Ureter (tissue), 1 donor: Measurements from ENCODE around the gene ZCCHC17. TPM values are rescaled to one million over a fixed set of nuclear protein-coding genes. Genes with fewer than 3 reads are reported as not detected.
"Not testable (repeated sequence)": the region's sequence is repeated elsewhere in the genome, so short reads cannot be mapped to it uniquely, and the experiment has no call there.

Source experiments
- DNase-seq: peaks from one replicate; pipeline ENCODE4 v3.0.0-alpha.2; 2020; ENCODE audit warnings: low spot score
- total RNA-seq: library from RNA; stranded (reverse); gene quantifications from one replicate; pipeline ENCODE4 v1.2.4, GENCODE V29; 2023
- donor health status: DM: yes; HTN: yes; CAD: no.

The ZCCHC17 gene
- total RNA-seq, 1 donor from 2014 or later: 22.0 TPM

DNA sequence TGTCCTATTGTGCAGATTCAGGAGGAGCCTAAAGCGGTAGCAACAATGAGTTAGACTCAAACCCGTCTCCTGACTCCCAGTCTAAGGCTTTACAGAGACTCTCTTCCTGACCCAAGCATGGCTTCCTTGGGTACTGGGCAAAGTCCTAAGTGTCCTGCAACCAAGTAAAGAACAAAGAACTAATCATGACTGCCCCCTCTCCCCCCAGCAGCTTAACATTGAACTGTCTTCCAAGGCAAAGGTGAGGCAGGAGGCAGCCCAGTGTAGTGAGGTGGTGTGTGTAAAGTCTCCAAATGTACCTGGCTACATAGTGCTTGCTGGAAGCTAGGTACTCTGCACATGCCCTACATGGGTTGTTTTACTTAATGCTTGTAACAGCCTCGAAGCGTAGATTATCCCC is 73.7 kb downstream of the ZCCHC17 start:
- DNase-seq: no peak

DNA sequence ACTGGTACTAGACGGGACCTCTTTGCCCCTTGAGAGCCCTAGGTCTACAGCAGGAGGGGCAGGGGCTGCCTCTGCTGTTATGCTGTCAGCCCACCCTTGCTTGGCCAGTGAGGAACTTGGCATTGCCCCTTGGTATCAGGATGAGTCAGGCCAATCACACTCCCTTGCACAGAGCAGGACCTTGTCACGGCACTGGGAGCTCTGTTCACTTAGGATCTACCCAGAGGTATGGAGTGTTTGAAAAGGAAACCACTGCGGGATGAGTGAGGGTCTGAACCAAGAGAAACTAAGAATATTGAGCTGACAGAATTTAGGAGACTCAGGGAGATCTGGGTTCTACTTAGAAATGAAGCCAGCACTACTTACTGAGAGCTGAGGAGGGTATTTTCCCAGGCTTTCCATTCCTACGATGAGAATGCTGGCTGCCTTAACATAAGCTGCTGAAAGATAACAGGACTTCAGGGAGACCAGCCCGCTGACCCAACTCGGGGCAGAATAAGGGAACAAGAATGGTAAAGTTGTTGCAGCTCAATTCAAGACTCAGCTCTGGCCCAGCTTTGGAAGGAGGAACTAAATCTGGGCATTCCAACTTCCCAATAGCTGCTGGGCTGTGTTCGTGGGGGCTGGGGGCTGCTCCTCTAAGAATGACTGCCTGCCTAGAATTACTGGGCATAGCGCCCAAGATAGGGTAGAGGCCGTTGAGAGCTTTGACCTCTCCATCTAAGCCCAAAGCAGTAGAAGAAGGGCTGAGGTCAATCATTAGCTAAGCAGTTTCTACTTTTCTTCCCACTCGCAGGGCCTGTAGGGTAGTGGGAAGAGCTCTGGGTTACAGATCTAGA is 74.5 kb downstream of the ZCCHC17 start:
- DNase-seq: no peak

DNA sequence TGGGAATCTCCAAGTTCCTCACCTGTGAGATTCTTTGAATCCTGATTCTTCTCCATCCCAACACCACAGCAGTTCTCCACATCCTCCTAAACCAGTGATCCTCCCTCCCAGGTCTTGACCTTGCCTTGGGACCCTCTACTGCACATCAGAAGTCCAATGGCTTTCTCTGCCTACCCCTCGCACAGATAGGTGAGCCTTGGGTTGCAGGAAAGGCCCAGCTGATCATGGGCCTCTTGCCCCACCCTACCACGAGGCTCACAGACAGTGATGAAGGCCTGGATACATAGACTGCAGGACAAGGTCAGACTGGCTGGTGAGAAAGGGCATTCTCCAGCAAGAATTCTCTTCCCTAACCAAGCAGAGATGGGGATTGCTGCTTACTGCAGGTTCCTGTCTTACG is 75.2 kb downstream of the ZCCHC17 start:
- no peak for DNase-seq

DNA sequence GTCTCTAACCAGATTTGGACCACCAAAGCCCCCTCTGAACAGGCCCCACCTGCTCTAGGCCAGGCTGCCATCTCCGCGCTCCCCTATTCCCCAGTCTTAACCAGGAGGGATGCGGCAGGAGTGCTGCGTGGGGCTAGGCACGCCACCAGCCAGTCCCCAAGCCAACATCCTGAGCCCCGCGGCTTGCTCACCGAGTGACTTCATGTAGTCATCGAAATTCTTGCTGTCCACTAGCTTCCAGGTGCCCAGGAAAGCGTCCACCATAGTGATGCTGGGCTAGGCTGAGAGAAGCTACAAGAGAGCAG is 75.9 kb downstream of the ZCCHC17 start:
- no peak for DNase-seq

DNA sequence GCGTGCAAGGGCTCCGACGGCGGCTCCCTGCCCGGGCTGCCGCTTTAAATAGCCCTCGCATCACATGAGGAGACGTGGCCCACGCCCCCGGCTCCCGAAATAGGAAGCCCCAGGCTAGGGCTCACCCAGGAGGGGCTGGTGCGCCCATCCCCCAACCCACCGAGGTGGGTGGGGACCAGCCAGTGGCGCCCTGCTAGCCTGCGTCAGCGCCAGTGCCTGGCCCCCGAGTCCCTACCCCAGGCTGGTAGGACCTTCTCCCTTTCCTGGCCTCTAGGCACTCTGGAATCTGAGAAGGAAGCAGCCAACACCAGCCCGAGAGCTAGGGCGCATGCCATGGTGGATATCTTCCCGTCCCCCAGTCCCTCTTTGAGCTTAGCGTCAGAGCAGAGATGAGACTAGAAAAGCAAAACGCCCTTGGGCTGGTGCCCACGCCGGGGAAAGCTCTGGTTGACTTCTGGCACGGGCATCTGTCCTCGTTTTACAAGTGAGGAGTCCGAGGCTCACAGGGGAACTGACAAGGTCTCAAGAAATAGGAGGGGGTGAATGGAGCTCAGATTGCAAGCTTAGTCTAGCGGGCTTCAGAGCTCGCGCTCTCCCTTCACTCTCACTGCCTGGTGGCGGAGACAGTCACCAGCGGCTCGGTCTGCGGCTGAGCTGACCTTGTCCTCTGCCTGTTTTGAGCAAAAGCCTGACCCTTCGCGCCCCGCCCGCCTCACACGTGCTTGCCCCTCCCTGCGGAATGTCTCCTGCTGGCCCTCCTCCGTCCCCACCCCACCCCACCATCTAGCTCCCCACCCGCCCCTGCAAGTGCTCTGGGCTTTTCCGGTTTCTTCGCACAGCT is 76.4 kb downstream of the ZCCHC17 start, which contains the start of gene FABP3:
TSS of gene FABP3 (minus strand) at position 21 of the 841 bp plus-strand sequence. CDS start 62 bp downstream, outside the sequence.
- DNase-seq: peak; percentile 85

DNA sequence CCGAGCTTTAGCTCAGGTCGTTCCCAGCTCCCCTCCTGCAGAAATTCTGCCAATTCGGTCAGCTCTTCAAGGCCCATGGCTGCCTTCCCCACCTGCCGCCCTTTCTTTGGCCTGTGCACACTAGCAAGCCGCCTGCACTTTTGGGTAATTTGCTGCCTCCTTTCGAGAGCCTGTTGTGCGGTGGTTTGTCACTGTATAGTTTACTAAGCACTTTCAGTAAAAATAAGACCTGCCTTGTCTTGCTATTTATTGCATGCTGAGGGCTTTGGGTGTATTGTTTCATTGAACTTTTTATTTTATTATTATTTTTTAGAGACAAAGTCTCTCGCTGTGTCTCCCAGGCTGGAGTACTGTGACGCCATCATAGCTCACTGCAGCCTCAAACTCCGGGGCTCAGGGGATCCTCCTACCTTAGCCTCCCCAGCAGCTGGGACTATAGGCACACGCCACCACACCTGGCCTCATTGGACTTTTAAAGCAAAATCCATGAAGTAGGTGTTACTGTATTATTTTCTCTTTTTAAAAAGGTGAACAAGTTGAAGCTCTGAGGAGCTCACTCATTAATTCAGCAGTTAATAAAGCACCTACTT is 77.2 kb downstream of the ZCCHC17 start:
- DNase-seq: no peak

DNA sequence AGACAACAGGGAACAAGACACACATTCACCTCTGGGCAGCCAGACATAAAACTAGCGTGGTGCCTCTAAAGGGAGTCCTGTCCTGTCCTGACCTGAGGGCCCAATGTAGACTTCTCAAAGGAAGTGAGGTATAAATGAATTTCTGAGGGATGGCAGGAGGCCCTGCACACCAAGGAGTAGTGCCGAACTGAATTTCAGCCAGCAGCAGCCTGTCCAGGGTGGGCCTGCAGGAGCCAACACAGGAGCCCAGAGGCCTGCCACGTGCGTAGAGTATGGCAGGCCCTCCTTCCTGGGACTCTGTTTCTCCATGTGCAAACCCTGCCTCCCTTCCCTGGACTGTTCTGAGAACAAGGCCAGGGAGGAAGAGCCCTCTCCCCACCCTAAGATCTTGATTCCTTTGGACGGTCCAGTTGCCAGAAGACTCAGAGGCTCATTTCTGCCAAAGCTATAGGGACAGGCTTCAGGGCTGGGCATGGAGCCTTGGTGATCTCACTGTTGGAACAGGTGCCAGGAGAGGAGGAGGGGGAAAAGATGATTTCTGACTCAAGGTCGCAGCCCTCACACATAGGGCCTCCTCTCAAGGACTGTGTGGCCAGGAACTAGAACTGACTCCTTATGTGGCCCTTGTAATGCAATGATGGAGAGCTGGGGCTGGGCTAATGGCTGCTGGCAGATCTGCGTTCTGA is 77.8 kb downstream of the ZCCHC17 start:
- DNase-seq: no peak

DNA sequence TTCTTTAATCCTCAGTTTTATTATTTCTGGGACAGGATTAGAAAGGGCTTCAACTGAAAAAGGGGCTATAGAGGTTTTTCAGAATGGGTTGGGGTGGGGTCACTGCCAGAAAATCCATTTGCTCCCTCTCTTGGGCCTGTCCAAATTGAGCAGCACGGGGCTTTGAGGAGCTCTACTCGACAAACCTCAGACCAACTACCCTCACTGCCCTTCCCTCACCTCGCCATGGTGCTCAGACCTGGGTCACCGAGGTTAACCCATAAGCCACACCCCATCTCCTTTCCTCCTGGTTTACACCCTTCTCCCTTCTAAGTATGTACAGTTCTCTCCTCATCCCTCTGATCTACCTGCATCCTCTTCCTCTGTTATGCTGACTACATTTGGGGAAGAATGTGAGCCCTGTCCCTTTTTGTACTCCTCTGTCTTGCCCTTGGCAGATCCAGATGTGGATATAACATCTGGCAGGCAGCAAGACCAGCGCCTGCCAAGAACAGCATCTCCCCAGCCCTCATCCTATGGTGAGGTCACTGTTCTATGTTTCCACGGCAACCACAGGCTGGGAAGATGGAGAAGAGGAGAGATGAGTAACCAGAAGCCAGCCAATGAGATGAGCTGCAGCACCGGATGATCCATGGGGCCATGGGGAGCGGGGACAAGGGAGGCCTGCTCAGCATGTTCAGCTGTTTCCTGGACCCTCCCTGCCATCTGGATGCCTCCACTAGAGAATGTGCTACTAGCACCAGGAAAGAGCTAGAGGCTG is 79.7 kb downstream of the ZCCHC17 start:
- DNase-seq: no peak

DNA sequence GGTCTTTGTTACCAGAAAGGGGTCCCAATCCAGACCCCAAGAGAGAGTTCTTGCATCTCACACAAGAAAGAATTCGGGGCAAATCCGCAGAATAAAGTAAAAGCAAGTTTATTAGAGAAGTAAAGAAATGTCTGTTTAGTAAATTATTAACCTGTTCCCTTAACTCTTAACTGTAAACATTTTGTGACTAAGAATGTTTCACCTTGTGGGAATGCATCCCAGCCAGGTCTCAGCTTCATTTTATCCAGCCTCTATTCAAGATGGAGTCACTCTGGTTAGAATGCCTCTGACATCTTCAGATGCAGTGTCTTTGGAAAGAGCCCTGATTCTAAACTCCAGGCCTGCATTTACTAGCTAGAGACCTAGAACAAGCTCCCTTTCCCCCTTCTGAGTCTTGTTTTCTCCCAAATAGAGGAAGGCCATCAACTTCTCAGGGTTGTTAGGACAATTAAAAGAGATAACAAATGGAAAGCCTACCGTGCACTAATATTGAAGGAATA is 80.6 kb downstream of the ZCCHC17 start:
- no peak for DNase-seq

DNA sequence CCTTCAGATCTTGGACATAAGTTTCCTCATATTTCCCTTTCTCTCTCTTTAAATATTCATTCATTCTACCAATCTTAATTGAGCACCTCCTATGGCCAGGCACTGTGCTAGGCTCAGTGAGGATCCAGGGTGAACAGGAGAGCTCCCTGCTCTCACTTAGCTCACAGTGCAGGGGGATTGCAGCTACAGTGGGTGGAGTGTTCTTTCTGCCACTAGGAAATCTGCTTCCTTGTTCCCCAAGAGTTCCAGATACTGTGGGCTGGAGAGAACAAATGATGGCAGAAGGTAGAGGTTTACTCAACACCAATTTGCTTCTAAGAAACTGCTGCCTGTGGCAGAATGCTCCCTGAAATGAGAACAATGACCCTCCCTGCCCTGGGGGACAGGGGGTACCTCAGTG is 81.2 kb downstream of the ZCCHC17 start:
- no peak for DNase-seq

DNA sequence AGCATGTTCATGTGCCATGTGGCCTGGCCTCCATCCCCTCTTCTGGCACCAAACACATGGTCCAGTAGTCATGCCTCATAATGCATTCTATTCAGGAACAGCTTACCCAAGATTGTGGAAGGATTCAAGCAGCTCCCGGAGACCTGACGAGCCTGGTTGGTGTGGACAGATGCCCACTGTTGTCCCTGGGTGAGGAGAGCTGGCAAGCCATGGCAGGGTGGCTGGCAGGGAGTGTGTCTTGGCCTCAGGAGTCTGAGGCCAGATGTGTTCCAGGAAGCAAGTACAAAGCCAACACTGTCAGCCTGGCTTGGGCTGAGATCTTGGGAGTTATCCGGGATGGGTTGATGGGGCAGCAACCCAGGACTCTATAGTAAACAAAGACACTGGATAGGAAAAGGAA is 83.3 kb downstream of the ZCCHC17 start:
- no peak for DNase-seq

DNA sequence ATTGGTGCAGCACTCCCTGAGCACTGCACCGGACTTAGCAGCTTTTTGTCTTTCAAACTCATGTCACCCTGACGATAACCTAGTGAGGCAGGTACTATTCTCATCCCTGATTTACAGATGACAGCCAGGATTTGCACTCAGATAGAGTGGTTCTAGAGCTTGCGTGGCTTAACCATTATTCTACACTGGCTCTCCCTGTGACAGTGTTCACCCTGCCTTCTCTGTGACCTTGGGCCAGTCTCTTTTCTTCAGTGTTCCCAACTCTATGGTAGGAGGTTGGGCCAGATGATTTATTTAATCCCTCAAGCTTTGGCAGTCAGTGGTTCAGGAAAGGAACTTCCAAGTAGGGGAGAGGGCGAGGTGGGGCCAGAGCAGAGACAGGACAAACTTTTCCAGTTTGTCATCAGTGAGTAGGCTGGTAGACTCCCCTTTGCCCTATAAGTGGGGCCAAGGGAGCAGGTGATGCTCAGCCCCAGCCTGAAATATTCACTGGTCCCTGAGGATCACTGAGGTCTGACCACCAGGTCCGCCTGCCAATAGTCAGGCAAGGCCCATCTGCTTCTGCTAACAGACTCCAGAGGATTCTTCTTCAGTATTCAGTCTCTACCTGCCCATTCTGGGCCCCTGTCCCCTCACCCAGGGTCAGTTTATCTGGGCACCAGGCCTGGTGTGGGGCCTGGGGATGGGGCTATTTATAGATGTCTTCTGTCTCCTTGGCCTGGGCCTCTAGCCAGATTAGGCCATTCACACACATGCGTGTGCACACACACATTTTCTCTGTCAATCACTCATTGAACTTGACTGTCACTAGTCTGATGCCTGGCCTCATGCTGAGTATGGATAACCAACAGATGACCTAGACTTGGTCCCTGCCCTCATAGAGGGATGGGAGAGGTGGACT is 84.8 kb downstream of the ZCCHC17 start:
- DNase-seq: peak; percentile 65

DNA sequence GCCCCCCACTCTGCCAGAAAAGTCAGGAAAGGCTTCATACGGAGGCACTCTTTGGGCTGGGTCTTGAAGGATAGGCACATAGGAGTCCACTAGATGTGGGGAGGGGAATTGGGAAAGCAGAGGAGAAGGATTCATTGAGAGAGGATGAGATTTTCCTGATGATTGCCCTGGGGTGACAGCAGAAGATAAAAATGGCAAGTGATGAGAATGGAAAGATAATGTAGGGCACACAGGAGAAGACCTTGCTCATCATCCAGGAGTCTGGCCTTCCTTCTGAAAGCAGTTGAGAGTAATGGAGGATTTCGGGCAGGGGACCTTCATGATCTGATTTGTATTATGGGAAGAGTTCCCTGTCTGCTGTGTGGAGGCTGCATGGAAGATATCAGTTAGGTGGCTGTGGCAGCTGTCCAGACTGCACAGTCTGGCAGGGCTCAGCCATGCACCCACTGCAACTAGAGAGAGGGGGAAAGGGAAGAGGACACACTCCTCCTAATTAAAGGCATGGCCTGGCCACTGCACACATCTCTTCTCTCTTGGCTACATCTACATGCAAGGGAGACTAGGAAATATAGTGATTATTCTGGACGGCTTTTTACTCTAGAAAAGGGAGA is 85.7 kb downstream of the ZCCHC17 start:
- no peak for DNase-seq

DNA sequence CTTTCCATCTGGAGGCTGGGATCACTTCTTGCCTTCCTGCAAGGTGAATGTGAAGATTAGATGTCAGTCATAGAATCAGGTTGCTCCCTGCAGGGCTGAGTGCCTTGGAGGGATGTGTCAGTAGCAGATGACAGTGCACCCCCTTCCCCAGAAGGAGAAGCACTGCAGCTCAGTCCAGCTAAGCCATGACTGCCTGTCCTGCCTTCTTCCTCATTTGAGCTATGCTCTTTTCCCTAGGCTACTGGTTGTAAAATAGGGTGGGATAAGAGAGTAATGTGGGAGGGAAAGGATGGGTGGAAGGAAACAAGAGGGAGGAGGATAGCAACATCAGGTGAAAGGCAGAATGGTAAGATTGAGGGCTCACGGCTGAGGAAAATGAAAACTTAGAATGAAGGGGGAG is 87.1 kb downstream of the ZCCHC17 start:
- DNase-seq: no peak

DNA sequence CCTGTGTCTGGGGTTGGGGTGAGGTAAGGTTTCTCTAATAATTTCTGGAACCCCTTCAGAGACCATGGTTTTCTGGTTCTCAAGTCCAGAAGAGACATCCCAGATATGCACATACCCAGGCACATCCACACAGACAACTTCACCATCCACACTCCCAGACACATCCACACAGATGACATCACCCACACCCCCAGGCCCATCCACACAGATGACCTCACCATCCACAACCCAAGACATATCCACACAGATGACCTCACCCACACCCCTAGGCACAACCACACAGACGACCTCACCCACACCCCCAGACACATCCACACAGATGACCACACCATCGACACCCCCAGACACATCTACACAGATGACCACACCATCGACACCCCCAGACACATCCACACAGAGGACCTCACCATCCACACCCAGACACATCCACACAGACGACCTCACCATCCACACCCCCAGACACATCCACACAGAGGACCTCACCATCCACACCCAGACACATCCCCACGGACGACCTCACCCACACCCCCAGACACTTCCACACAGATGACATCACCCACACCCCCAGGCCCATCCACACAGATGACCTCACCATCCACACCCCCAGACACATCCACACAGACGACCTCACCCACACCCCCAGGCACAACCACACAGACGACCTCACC is 89.9 kb downstream of the ZCCHC17 start:
- DNase-seq: not testable (repeated sequence)

DNA sequence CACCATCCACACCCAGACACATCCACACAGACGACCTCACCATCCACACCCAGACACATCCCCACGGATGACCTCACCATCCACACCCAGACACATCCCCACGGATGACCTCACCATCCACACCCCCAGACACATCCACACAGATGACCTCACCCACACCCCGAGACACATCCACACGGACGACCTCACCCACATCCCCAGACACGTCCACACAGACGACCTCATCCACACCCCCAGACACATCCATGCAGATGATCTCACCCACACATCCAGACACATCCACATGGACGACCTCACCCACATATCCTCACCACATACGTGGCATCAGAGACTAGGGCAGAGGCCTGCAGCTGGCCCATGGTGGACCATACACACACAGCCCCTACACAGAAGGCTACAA is 90.8 kb downstream of the ZCCHC17 start:
- DNase-seq: no peak

DNA sequence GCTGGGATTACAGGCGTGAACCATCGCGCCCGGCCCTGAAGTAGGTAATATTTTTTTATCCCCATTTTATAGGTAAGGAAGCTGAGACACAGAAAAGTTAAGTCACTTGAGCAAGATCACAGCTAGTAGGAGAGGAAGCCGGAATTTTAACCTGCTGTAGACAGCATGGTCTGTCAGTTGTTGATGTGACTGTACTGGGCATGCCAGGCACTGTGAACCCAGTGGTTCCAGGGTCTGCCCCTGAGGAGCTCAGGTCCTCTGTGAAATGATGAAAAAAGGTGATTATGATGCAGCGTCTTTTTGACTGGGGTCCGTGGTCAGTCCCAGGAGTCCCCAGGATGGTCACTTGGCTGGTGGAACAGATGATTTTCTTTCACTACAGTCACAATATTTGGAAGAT is 92.8 kb downstream of the ZCCHC17 start:
- DNase-seq: no peak

DNA sequence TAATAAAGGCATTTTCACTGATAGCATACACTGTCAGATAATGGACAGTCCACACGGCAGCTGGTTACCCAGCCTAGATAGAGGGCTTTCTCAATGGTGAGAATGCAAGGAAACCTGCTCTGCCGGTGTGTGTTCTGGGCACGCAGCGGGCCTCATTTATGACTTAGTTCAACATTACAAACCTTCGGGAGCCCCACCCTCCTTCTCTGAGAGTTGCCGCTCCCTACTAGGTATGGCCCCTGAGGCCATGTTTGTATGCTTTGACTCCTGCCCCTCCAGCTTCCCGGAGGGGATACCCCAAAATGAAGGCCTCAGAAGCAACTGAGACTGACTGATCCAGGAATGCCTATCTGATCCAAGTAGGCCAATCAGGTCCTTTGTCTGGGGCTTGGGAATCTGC is 93.2 kb downstream of the ZCCHC17 start:
- peak; percentile 84 for DNase-seq

DNA sequence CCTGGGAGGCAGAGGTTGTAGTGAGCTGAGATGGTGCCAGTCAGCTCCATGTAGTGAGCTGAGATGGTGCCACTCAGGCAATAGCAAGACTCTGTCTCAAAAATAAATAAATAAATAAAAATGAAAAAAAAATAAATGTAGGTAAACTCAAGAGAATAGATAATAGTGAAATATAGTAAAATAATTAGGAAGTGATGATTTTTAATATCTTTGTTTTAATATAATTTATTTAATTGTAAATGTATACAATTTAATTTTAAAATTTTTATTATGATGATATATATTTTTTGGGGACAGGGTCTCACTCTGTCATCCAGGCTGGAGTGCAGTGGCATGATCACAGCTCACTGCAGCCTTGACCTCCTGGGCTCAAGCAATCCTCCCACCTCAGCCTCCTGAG is 96.6 kb downstream of the ZCCHC17 start:
- no peak for DNase-seq
